Stimulated activated CD8-positive, alpha-beta memory T cell treated with anti-CD3 and anti-CD28 coated beads, Interleukin-15, amount 100 ng/mL, for 24 hours (primary cell): Measurements from ENCODE around the gene NPAS1.

Experiments
- DNase-seq: peaks from one replicate; pipeline ENCODE4 v3.0.0-alpha.2; 2020; ENCODE audit warnings: low read depth

Gene NPAS1

GRCh38 chr19:47020992-47021496, 1.4 kb downstream of the NPAS1 start:
- no peak for DNase-seq

GRCh38 chr19:47021536-47022139, 2.0 kb downstream of the NPAS1 start:
- DNase-seq: no peak

- no peak for DNase-seq
Measured at GRCh38 chr19:47022140-47022536, 2.5 kb downstream of the NPAS1 start.

GRCh38 chr19:47022541-47023447, 3.2 kb downstream of the NPAS1 start:
- DNase-seq: no peak

- no peak for DNase-seq
Measured at GRCh38 chr19:47023448-47023794, 3.8 kb downstream of the NPAS1 start.

- no peak for DNase-seq
Measured at GRCh38 chr19:47024502-47024901, 4.9 kb downstream of the NPAS1 start.

- DNase-seq: no peak
Measured at GRCh38 chr19:47026156-47026555, 6.5 kb downstream of the NPAS1 start.

- no peak for DNase-seq
Measured at GRCh38 chr19:47026889-47027288, 7.3 kb downstream of the NPAS1 start.

GRCh38 chr19:47027586-47028088, 8.0 kb downstream of the NPAS1 start:
- no peak for DNase-seq

GRCh38 chr19:47028195-47028601, 8.6 kb downstream of the NPAS1 start:
- DNase-seq: no peak

- peak; percentile 29 for DNase-seq
Measured at GRCh38 chr19:47032171-47032811, 12.7 kb downstream of the NPAS1 start.

- DNase-seq: peak; percentile 98
Measured at GRCh38 chr19:47035127-47036096, 15.8 kb downstream of the NPAS1 start.

- no peak for DNase-seq
Measured at GRCh38 chr19:47036097-47036651, 16.5 kb downstream of the NPAS1 start.

GRCh38 chr19:47037766-47038165, 18.1 kb downstream of the NPAS1 start:
- no peak for DNase-seq

GRCh38 chr19:47039239-47039874, 19.7 kb downstream of the NPAS1 start:
- DNase-seq: no peak

GRCh38 chr19:47040869-47041268, 21.2 kb downstream of the NPAS1 start:
- no peak for DNase-seq

- no peak for DNase-seq
Measured at GRCh38 chr19:47044946-47045866, 25.6 kb downstream of the NPAS1 start.

GRCh38 chr19:47045867-47046470, 26.3 kb downstream of the NPAS1 start:
- no peak for DNase-seq

- DNase-seq: no peak
Measured at GRCh38 chr19:47047272-47047762, 27.7 kb downstream of the NPAS1 start.
